Adipocyte (in vitro differentiated cells): ENCODE measurements around the gene FYTTD1.

ENCODE experiments used
- DNase-seq: peaks from one replicate; pipeline ENCODE4 v3.0.0-alpha.2; 2015; ENCODE audit warnings: low read depth
- H3K27me3 ChIP-seq: replicated peaks from 2 replicates; pipeline ENCODE4 v1.7.0; 2013; ENCODE audit warnings: mild to moderate bottlenecking, low read length, moderate library complexity; ENCODE audit not compliant: control insufficient read depth, insufficient read depth
- H3K36me3 ChIP-seq: 2 replicates; pipeline ENCODE4 v1.7.0; 2013; ENCODE audit warnings: low read length, mild to moderate bottlenecking, moderate library complexity; ENCODE audit not compliant: control insufficient read depth, insufficient read depth, severe bottlenecking
- H3K4me1 ChIP-seq: 2 replicates; pipeline ENCODE4 v1.7.0; 2013; ENCODE audit warnings: mild to moderate bottlenecking, low read length, moderate library complexity; ENCODE audit not compliant: control insufficient read depth, insufficient read depth
- H3K4me3 ChIP-seq: 2 replicates; pipeline ENCODE4 v1.7.0; 2013; ENCODE audit warnings: mild to moderate bottlenecking, low read length, moderate library complexity
- H3K9ac ChIP-seq: 2 replicates; pipeline ENCODE4 v1.7.0; 2013; ENCODE audit warnings: mild to moderate bottlenecking, low read length, moderate library complexity
- H3K9me3 ChIP-seq: 2 replicates; pipeline ENCODE4 v1.7.0; 2013; ENCODE audit warnings: mild to moderate bottlenecking, low read length, moderate library complexity; ENCODE audit not compliant: control insufficient read depth

FYTTD1 gene

GRCh38 chr3:197758512-197758911 is 8.8 kb downstream of the FYTTD1 start:
- no peak for DNase-seq
- Histone ChIP-seq H3K4me1 (peaks cover 13% of the 10 kb centered on the region), H3K9me3 (no peaks in the 10 kb centered on the region), H3K36me3 (peaks cover 22% of the 10 kb centered on the region), H3K27me3 (no peaks in the 10 kb centered on the region), H3K9ac (no peak overlapping the region), H3K4me3 (no peak overlapping the region)

- Histone ChIP-seq H3K4me1 (peaks cover 3% of the 10 kb centered on the region), H3K9ac (no peak overlapping the region), H3K9me3 (no peaks in the 10 kb centered on the region), H3K4me3 (no peak overlapping the region), H3K27me3 (no peaks in the 10 kb centered on the region), H3K36me3 (peaks cover 43% of the 10 kb centered on the region)
- no peak for DNase-seq
Measured at GRCh38 chr3:197761784-197762183, 12.1 kb downstream of the FYTTD1 start.

GRCh38 chr3:197775317-197775716 is 25.6 kb downstream of the FYTTD1 start:
- peaks cover 79% of the 10 kb centered on the region for H3K36me3 ChIP-seq
- H3K4me1 ChIP-seq: no peaks in the 10 kb centered on the region
- H3K9ac ChIP-seq: no peak overlapping the region
- H3K4me3 ChIP-seq: no peak overlapping the region
- H3K27me3 ChIP-seq: no peaks in the 10 kb centered on the region
- no peaks in the 10 kb centered on the region for H3K9me3 ChIP-seq
- DNase-seq: no peak

GRCh38 chr3:197782230-197782629 is 32.5 kb downstream of the FYTTD1 start:
- H3K9me3 ChIP-seq: no peaks in the 10 kb centered on the region
- peaks cover 70% of the 10 kb centered on the region for H3K36me3 ChIP-seq
- no peak for DNase-seq
- no peak overlapping the region for H3K9ac ChIP-seq
- no peaks in the 10 kb centered on the region for H3K4me1 ChIP-seq
- H3K27me3 ChIP-seq: no peaks in the 10 kb centered on the region
- no peak overlapping the region for H3K4me3 ChIP-seq

GRCh38 chr3:197784019-197784585 is 34.4 kb downstream of the FYTTD1 start:
- no peak overlapping the region for H3K9ac ChIP-seq
- H3K4me3 ChIP-seq: no peak overlapping the region
- H3K27me3 ChIP-seq: no peaks in the 10 kb centered on the region
- peaks cover 52% of the 10 kb centered on the region for H3K36me3 ChIP-seq
- H3K4me1 ChIP-seq: no peaks in the 10 kb centered on the region
- H3K9me3 ChIP-seq: no peaks in the 10 kb centered on the region
- no peak for DNase-seq

- peaks cover 27% of the 10 kb centered on the region for H3K36me3 ChIP-seq
- H3K9me3 ChIP-seq: no peaks in the 10 kb centered on the region
- no peak for DNase-seq
- no peak overlapping the region for H3K9ac ChIP-seq
- H3K4me1 ChIP-seq: no peaks in the 10 kb centered on the region
- no peak overlapping the region for H3K4me3 ChIP-seq
- no peaks in the 10 kb centered on the region for H3K27me3 ChIP-seq
Measured at GRCh38 chr3:197787412-197787811, 37.7 kb downstream of the FYTTD1 start.

- Histone ChIP-seq H3K4me1 (peaks cover 12% of the 10 kb centered on the region), H3K27me3 (no peaks in the 10 kb centered on the region), H3K36me3 (peaks cover 10% of the 10 kb centered on the region), H3K9ac (no peak overlapping the region), H3K4me3 (no peak overlapping the region), H3K9me3 (no peaks in the 10 kb centered on the region)
- DNase-seq: no peak
Measured at GRCh38 chr3:197789309-197789708, 39.6 kb downstream of the FYTTD1 start.

GRCh38 chr3:197790033-197790432 is 40.4 kb downstream of the FYTTD1 start:
- H3K36me3 ChIP-seq: peaks cover 3% of the 10 kb centered on the region
- H3K9me3 ChIP-seq: no peaks in the 10 kb centered on the region
- peak overlapping the region; percentile 98 for H3K4me3 ChIP-seq
- H3K4me1 ChIP-seq: peaks cover 19% of the 10 kb centered on the region
- peak overlapping the region; percentile 98 for H3K9ac ChIP-seq
- DNase-seq: no peak
- no peaks in the 10 kb centered on the region for H3K27me3 ChIP-seq

- no peaks in the 10 kb centered on the region for H3K36me3 ChIP-seq
- DNase-seq: peak; percentile 93
- H3K27me3 ChIP-seq: no peaks in the 10 kb centered on the region
- peak within 1 kb of the TSS; percentile 98 for H3K9ac ChIP-seq
- H3K4me1 ChIP-seq: peaks cover 25% of the 10 kb centered on the region
- peak within 1 kb of the TSS; percentile 98 for H3K4me3 ChIP-seq
- H3K9me3 ChIP-seq: no peaks in the 10 kb centered on the region
Measured at GRCh38 chr3:197791113-197791891, 41.6 kb downstream of the FYTTD1 start, which contains the start of gene LRCH3. Gene LRCH3, plus strand, starts transcription at chr3:197791254. Its CDS starts 25 bp downstream, at chr3:197791279.

GRCh38 chr3:197791892-197792647 is 42.4 kb downstream of the FYTTD1 start:
- no peaks in the 10 kb centered on the region for H3K36me3 ChIP-seq
- peak overlapping the region; percentile 98 for H3K9ac ChIP-seq
- DNase-seq: peak; percentile 37
- peaks cover 27% of the 10 kb centered on the region for H3K4me1 ChIP-seq
- no peaks in the 10 kb centered on the region for H3K27me3 ChIP-seq
- H3K9me3 ChIP-seq: no peaks in the 10 kb centered on the region
- peak overlapping the region; percentile 98 for H3K4me3 ChIP-seq

- H3K27me3 ChIP-seq: no peaks in the 10 kb centered on the region
- peaks cover 27% of the 10 kb centered on the region for H3K4me1 ChIP-seq
- H3K9ac ChIP-seq: peak overlapping the region; percentile 22
- DNase-seq: peak; percentile 64
- peak overlapping the region; percentile 6 for H3K4me3 ChIP-seq
- H3K36me3 ChIP-seq: no peaks in the 10 kb centered on the region
- H3K9me3 ChIP-seq: no peaks in the 10 kb centered on the region
Measured at GRCh38 chr3:197793247-197793646, 43.6 kb downstream of the FYTTD1 start.
